Activated CD4-positive, alpha-beta T cell treated with anti-CD3 and anti-CD28 coated beads, Interleukin-2, amount 10 ng/mL, durations not matched to agents 24 days and 14 days (primary cell): ENCODE measurements around the gene BCAR1. TPM values are rescaled to one million over a fixed set of nuclear protein-coding genes. Genes with fewer than 3 reads are reported as not detected.

Experiments used
- DNase-seq: peaks from one replicate; pipeline ENCODE4 v3.0.0; 2022
- H3K27ac Mint-ChIP-seq: one replicate; pipeline ENCODE4 v1.8.0; 2022; ENCODE audit warnings: mild to moderate bottlenecking, mixed read lengths
- H3K27me3 Mint-ChIP-seq: one replicate; pipeline ENCODE4 v1.8.0; 2022; ENCODE audit warnings: mixed read lengths
- H3K36me3 Mint-ChIP-seq: one replicate; pipeline ENCODE4 v1.8.0; 2022; ENCODE audit warnings: low read depth, mild to moderate bottlenecking, mixed read lengths
- H3K4me1 Mint-ChIP-seq: one replicate; pipeline ENCODE4 v1.8.0; 2021; ENCODE audit warnings: mixed read lengths
- H3K4me3 Mint-ChIP-seq: one replicate; pipeline ENCODE4 v1.8.0; 2022; ENCODE audit warnings: mild to moderate bottlenecking, moderate library complexity, mixed read lengths
- H3K9me3 Mint-ChIP-seq: one replicate; pipeline ENCODE4 v1.8.0; 2021; ENCODE audit warnings: mixed read lengths
- intact Hi-C: fragments of 100-400 bp; cut with micrococcal nuclease; formaldehyde crosslinking; loops from one replicate; pipeline ENCODE4 v1.15.1; 2023
- total RNA-seq: library from RNA; stranded (reverse); gene quantifications from 2 replicates; pipeline ENCODE4 v1.2.3, GENCODE V29; 2022

BCAR1 gene
- total RNA-seq, 1 donor from 2014 or later: 0.79 TPM

- Mint-ChIP-seq H3K9me3 (no peaks in the 10 kb centered on the region), H3K27me3 (peaks cover 27% of the 10 kb centered on the region), H3K27ac (no peak overlapping the region), H3K4me1 (peaks cover 13% of the 10 kb centered on the region), H3K4me3 (no peak overlapping the region), H3K36me3 (no peaks in the 10 kb centered on the region)
- intact Hi-C loops: no loop called here
- DNase-seq: no peak
These were observed 55.3 kb downstream of the BCAR1 start for GRCh38 chr16:75195811-75196790.

DNA sequence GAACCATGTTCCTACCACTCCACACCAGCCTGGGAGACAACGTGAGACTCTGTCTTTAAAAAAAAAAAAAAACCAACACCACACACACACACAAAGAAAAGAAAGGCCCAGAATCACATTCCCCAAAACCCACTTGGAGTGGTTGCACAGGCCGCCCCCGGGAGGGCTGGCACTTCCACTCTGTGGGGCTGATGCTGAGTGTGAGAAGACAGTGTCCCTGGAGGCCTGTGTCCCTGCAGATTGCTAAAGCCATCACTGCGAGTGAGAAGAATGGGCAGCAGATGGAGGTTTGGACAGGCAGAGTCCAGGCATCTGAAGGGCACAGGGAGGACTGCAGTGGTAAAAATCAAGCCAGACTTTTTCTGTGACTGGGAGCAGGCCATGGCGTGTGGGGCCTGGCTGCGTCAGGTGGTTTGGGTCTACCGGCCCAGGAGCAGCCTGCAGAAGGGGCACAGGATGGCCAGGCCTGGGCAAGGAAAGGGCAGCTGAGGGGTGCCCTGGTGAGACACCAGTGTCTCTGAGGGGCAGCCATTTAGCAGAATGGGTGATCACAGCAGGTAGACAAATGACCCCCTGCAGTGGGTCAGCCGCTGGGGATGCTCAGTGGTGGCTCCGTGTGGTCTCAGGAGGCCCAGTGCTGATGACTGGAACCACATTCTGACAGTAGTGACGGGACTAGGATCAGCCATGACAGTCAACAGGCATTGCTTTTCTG, 57.5 kb downstream of the BCAR1 start:
- Mint-ChIP-seq H3K27ac (no peak overlapping the region), H3K27me3 (peaks cover 19% of the 10 kb centered on the region), H3K4me1 (peaks cover 6% of the 10 kb centered on the region), H3K36me3 (no peaks in the 10 kb centered on the region), H3K4me3 (no peak overlapping the region), H3K9me3 (no peaks in the 10 kb centered on the region)
- no peak for DNase-seq
- intact Hi-C loops: no loop called here

DNA sequence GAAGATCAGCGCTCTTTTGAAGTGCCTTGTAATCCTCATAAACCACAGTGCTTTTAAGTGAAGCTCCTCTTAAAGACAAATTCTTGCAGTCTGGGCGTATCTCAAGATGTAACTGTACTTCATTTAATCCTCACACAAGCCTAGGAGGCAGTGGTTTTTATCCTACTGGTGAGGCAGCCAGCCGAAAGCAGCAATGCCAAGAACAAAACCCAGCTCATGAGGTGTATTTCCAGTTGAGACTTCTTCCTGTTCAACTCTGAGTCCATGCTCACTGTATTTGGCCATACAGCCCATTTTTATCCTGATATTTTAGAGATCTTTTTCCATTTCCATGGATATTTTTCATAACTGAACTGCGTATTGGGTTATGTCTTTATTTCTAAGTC, 58.2 kb downstream of the BCAR1 start:
- H3K9me3 Mint-ChIP-seq: no peaks in the 10 kb centered on the region
- H3K27ac Mint-ChIP-seq: no peak overlapping the region
- peaks cover 17% of the 10 kb centered on the region for H3K27me3 Mint-ChIP-seq
- DNase-seq: no peak
- H3K4me1 Mint-ChIP-seq: peaks cover 4% of the 10 kb centered on the region
- no peak overlapping the region for H3K4me3 Mint-ChIP-seq
- no peaks in the 10 kb centered on the region for H3K36me3 Mint-ChIP-seq
- intact Hi-C loops: no loop called here

DNA sequence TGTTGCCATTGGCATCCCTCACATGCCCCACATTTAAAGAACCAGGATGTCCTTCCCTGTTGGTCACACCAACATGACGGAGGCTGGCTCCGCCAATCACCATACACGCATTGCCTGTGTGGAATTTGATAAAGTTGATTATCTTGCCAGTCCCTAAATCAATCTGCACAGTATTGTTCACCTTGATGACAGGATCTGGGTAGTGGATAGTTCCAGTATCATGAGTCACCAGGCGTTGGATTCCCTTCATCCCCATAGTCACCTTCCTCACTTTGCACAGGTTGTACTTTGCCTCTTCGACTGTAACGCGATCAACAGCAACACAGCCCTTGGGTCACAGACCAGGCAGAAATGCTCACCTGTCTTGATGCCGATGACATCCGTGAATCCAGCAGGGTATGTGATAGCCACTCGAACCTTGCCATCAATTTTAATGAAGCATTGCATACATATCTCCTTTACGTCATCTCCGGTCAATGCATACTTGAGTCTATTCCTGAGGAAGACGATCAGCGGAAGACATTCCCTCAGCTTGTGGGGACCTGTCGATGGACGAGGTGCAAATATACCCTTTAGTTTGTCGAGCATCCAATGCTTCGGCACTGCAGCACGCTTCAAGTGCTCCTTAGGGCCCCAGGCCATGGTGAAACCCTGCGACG, 58.7 kb downstream of the BCAR1 start:
- DNase-seq: no peak
- peaks cover 2% of the 10 kb centered on the region for H3K4me1 Mint-ChIP-seq
- no peaks in the 10 kb centered on the region for H3K9me3 Mint-ChIP-seq
- no peak overlapping the region for H3K27ac Mint-ChIP-seq
- H3K36me3 Mint-ChIP-seq: no peaks in the 10 kb centered on the region
- peaks cover 12% of the 10 kb centered on the region for H3K27me3 Mint-ChIP-seq
- intact Hi-C loops: no loop called here
- no peak overlapping the region for H3K4me3 Mint-ChIP-seq

DNA sequence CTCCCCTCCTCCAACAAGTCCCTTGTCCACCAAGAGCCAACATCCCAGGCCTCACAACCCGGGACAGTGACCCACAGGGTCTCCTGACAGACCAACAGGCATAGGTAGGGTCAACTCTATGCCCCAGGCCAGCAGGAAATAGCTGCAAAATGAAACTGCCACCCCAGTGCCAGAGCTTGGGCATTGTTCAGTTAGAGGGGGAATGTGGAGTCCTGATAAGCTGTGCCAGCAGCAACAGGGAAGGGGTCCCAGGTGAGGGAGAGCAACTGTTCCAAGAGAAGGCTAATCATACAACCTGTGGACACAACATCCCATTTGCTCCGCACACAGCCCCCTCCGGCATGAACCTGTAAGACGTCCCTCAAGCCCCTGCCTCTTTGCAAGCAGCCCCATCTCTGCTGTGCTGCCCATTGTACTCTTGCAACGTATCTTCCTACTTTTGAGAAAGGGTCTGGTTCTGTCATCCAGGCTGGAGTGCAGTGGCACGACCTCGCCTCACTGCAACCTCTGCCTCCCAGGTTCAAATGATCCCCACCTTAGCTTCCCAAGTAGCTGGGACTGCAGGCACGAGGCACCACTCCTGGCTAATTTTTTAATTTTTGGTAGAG, 61.7 kb downstream of the BCAR1 start:
- no peak overlapping the region for H3K27ac Mint-ChIP-seq
- no peak for DNase-seq
- H3K9me3 Mint-ChIP-seq: no peaks in the 10 kb centered on the region
- H3K4me3 Mint-ChIP-seq: no peak overlapping the region
- no peaks in the 10 kb centered on the region for H3K4me1 Mint-ChIP-seq
- no peaks in the 10 kb centered on the region for H3K36me3 Mint-ChIP-seq
- intact Hi-C loops: no loop called here
- H3K27me3 Mint-ChIP-seq: peaks cover 4% of the 10 kb centered on the region

DNA sequence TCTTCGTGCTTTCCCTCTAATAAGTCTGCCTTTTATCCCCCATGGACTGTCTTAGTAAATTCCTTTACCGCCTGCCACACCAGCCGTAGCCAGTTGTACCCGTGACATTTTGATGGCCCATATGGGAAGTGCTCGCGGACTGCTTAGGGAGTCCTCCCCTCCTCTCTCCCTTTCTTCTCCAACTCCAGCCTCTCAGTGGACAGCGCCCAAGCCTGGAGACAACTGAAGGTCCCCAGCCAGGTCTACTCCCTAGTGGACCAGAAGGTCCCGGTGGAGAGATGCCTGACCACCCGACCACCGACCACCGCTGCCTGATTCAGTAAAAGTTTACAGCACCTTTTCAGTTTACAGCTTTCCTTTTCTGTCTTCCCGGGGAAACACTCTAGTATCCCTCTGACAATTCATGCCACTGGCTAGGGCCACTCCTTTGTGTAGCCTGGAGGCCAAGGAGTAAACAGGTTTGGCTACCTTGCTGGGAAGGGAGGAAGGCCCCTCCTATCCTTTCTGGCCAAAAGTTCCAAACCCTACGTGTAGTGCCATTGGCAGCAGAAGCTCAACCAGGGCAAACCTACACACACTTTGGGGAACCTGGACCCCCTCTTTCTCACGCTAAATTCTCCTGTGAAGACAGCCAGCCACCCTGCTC, 62.5 kb downstream of the BCAR1 start:
- Mint-ChIP-seq H3K36me3 (no peaks in the 10 kb centered on the region), H3K27ac (no peak overlapping the region), H3K4me1 (no peaks in the 10 kb centered on the region), H3K4me3 (no peak overlapping the region), H3K27me3 (peaks cover 4% of the 10 kb centered on the region), H3K9me3 (no peaks in the 10 kb centered on the region)
- intact Hi-C loops: no loop called here
- no peak for DNase-seq

- H3K4me3 Mint-ChIP-seq: no peak overlapping the region
- peaks cover 18% of the 10 kb centered on the region for H3K9me3 Mint-ChIP-seq
- intact Hi-C loops: no loop called here
- peaks cover 5% of the 10 kb centered on the region for H3K27me3 Mint-ChIP-seq
- no peaks in the 10 kb centered on the region for H3K36me3 Mint-ChIP-seq
- H3K27ac Mint-ChIP-seq: no peak overlapping the region
- H3K4me1 Mint-ChIP-seq: peaks cover 2% of the 10 kb centered on the region
- DNase-seq: no peak
These were observed 69.8 kb downstream of the BCAR1 start for GRCh38 chr16:75181630-75182029.

GRCh38 chr16:75179208-75179607, 72.2 kb downstream of the BCAR1 start:
- Mint-ChIP-seq H3K36me3 (peaks cover 3% of the 10 kb centered on the region), H3K9me3 (peaks cover 28% of the 10 kb centered on the region), H3K27ac (no peak overlapping the region), H3K4me3 (no peak overlapping the region), H3K27me3 (peaks cover 4% of the 10 kb centered on the region), H3K4me1 (peaks cover 2% of the 10 kb centered on the region)
- intact Hi-C loops: no loop called here
- no peak for DNase-seq

Other genes starting within 250 kb of the BCAR1 start
- gene LDHD, start 134.8 kb downstream of the BCAR1 start, total RNA-seq: 0.09 and 0.24 TPM in 2 replicates
- 14.3 and 16.5 TPM in 2 replicates for gene ZFP1, start 103.1 kb downstream of the BCAR1 start, total RNA-seq
- not detected in 2 replicates for gene CTRB2, start 44.5 kb downstream of the BCAR1 start, total RNA-seq
- gene CTRB1, start 32.6 kb downstream of the BCAR1 start, total RNA-seq: not detected in 2 replicates
- gene CFDP1, start 181.9 kb upstream of the BCAR1 start, total RNA-seq: 33.7 and 38.9 TPM in 2 replicates
- 39.1 and 46.0 TPM in 2 replicates for gene TMEM170A, start 213.1 kb upstream of the BCAR1 start, total RNA-seq
- not detected in 2 replicates for gene CHST6, start 243.8 kb upstream of the BCAR1 start, total RNA-seq